SK-N-SH treated with all-trans-retinoic acid at 6 μM for 48 hours (cell line): ENCODE measurements around the gene SHC3.
A peak's percentile ranks its signal among the peaks of the same experiment; 100 is the strongest.

Source experiments
- ATAC-seq: fragments of 200-7000 bp; cut with Tn5 transposase; 3 replicates; pipeline ENCODE4 v1.9.1; 2020; ENCODE audit warnings: mild to moderate bottlenecking, moderate library complexity
- ARNTL ChIP-seq: fragments of 450-650 bp; formaldehyde crosslinking; IDR thresholded peaks from 2 replicates; pipeline ENCODE4 v1.5.0; 2020; ENCODE audit warnings: low read depth, mild to moderate bottlenecking, moderate library complexity, borderline replicate concordance
- BACH2 ChIP-seq: fragments of 250-450 bp; sonication (Bioruptor Pico); IDR thresholded peaks from 2 replicates; pipeline ENCODE4 v1.9.0; 2021; ENCODE audit warnings: mild to moderate bottlenecking, borderline replicate concordance
- CREB5 ChIP-seq: fragments of 250-450 bp; sonication (Bioruptor Pico); IDR thresholded peaks from 2 replicates; pipeline ENCODE4 v1.5.1; 2020; ENCODE audit warnings: low read depth, mild to moderate bottlenecking, moderate library complexity
- CSRNP3 ChIP-seq: fragments of 250-450 bp; sonication (Bioruptor Pico); IDR thresholded peaks from 2 replicates; pipeline ENCODE4 v1.5.1; 2021; ENCODE audit warnings: mild to moderate bottlenecking, moderate library complexity
- ESRRG ChIP-seq: fragments of 250-450 bp; sonication (Bioruptor Pico); IDR thresholded peaks from 2 replicates; pipeline ENCODE4 v1.6.1; 2021; ENCODE audit warnings: mild to moderate bottlenecking
- OSR1 ChIP-seq: fragments of 250-450 bp; sonication (Bioruptor Pico); IDR thresholded peaks from 2 replicates; pipeline ENCODE4 v1.8.0; 2022; ENCODE audit warnings: moderate library complexity, mild to moderate bottlenecking, inconsistent platforms
- PATZ1 ChIP-seq: fragments of 250-450 bp; sonication (Bioruptor Pico); IDR thresholded peaks from 2 replicates; pipeline ENCODE4 v1.8.0; 2020; ENCODE audit warnings: mild to moderate bottlenecking, moderate library complexity, borderline replicate concordance
- POU6F1 ChIP-seq: fragments of 250-450 bp; sonication (Bioruptor Pico); IDR thresholded peaks from 2 replicates; pipeline ENCODE4 v1.8.0; 2021; ENCODE audit warnings: low read depth, mild to moderate bottlenecking, moderate library complexity, borderline replicate concordance
- SNAI2 ChIP-seq: fragments of 250-450 bp; sonication (Bioruptor Pico); IDR thresholded peaks from 2 replicates; pipeline ENCODE4 v1.5.0; 2020; ENCODE audit warnings: mild to moderate bottlenecking, moderate library complexity
- TOX ChIP-seq: fragments of 250-450 bp; sonication (Bioruptor Pico); IDR thresholded peaks from 2 replicates; pipeline ENCODE4 v1.8.0; 2021; ENCODE audit warnings: mild to moderate bottlenecking, moderate library complexity, borderline replicate concordance
- TSHZ2 ChIP-seq: fragments of 250-450 bp; sonication (Bioruptor Pico); IDR thresholded peaks from 2 replicates; pipeline ENCODE4 v1.5.0; 2020; ENCODE audit warnings: mild to moderate bottlenecking, moderate library complexity
- ZC3H10 ChIP-seq: fragments of 250-450 bp; sonication (Bioruptor Pico); IDR thresholded peaks from 2 replicates; pipeline ENCODE4 v1.5.1; 2021; ENCODE audit warnings: mild to moderate bottlenecking, moderate library complexity
- ZFP3 ChIP-seq: fragments of 250-450 bp; sonication (Bioruptor Pico); IDR thresholded peaks from 2 replicates; pipeline ENCODE4 v1.5.0; 2020; ENCODE audit warnings: mild to moderate bottlenecking, moderate library complexity
- ZFP30 ChIP-seq: fragments of 450-650 bp; formaldehyde crosslinking; IDR thresholded peaks from 2 replicates; pipeline ENCODE4 v1.5.0; 2022; ENCODE audit warnings: mild to moderate bottlenecking, moderate library complexity
- ZNF565 ChIP-seq: fragments of 450-650 bp; formaldehyde crosslinking; conservative IDR thresholded peaks from 2 replicates; pipeline ENCODE4 v1.5.0; 2020; ENCODE audit warnings: low read depth, mild to moderate bottlenecking, moderate library complexity
- ZNF70 ChIP-seq: fragments of 450-650 bp; formaldehyde crosslinking; IDR thresholded peaks from 2 replicates; pipeline ENCODE4 v1.5.0; 2020; ENCODE audit warnings: mild to moderate bottlenecking, moderate library complexity

Gene SHC3

GRCh38 chr9:88991066-88992034 lies 187.3 kb downstream of the SHC3 start, which contains the start of gene S1PR3:
TSS of gene S1PR3 (plus strand) at chr9:88991468. CDS start at chr9:89001201, 9,733 bp downstream.
- peak; percentile 78 for ATAC-seq
- no peak for TF ChIP-seq POU6F1
- no peak for TF ChIP-seq ZFP30 (CRISPR knock-in tag)
- TF ChIP-seq CSRNP3 (CRISPR knock-in tag), result no peak
- no peak for TF ChIP-seq ZNF70
- no peak for TF ChIP-seq TOX (CRISPR knock-in tag)
- no peak for TF ChIP-seq OSR1
- no peak for TF ChIP-seq CREB5 (CRISPR knock-in tag)
- TF ChIP-seq TSHZ2 (CRISPR knock-in tag), result no peak
- no peak for TF ChIP-seq PATZ1 (CRISPR knock-in tag)

GRCh38 chr9:88990729-88991065 lies 187.9 kb downstream of the SHC3 start:
- peak; percentile 15 for ATAC-seq
- TF ChIP-seq TOX (CRISPR knock-in tag) (no peak), CREB5 (CRISPR knock-in tag) (no peak), ZNF70 (no peak)

- no peak for ATAC-seq
- TF ChIP-seq TSHZ2 (CRISPR knock-in tag) (no peak), PATZ1 (CRISPR knock-in tag) (no peak), BACH2 (CRISPR knock-in tag) (no peak), CREB5 (CRISPR knock-in tag) (no peak), ZNF70 (no peak), SNAI2 (CRISPR knock-in tag) (no peak), TOX (CRISPR knock-in tag) (no peak), OSR1 (no peak), ZC3H10 (CRISPR knock-in tag) (no peak), ZFP3 (CRISPR knock-in tag) (no peak), ESRRG (CRISPR knock-in tag) (no peak), ZNF565 (CRISPR knock-in tag) (no peak), ARNTL (CRISPR knock-in tag) (no peak)
Observed at GRCh38 chr9:88990041-88990728, 188.4 kb downstream of the SHC3 start.
